K562 (cell line): ENCODE data around the gene EDA. TPM values are rescaled to one million over a fixed set of nuclear protein-coding genes. Genes with fewer than 3 reads are reported as not detected.

Source experiments
- ARNT ChIP-seq, 2 experiments: fragments of 450-650 bp; IDR thresholded peaks; 2 replicates each; pipeline ENCODE4 v1.6.1; 2016; ENCODE audit warnings: mild to moderate bottlenecking in 1 of 2
- MYBL2 ChIP-seq, 2 experiments: fragments of 450-650 bp in 1 of 2; sonication (generic) in 1 of 2; formaldehyde crosslinking in 1 of 2; IDR thresholded peaks; 2 replicates each; pipeline versions ENCODE4 v1.6.1 to v1.8.1; 2017 to 2022; ENCODE audit warnings: borderline replicate concordance in 1 of 2, inconsistent platforms in 1 of 2, low read depth in 1 of 2, mild to moderate bottlenecking in 1 of 2, missing genetic modification reagents in 1 of 2, moderate library complexity in 1 of 2
- REST ChIP-seq, 2 experiments: fragments of 450-650 bp; formaldehyde crosslinking in 1 of 2; IDR thresholded peaks; 2 replicates each; pipeline versions ENCODE4 v1.4.0 to v1.6.1; 2014 to 2020; ENCODE audit warnings: mild to moderate bottlenecking in 2 of 2, borderline replicate concordance in 1 of 2, low read depth in 1 of 2
- RHOXF2B ChIP-seq: fragments of 250-450 bp; sonication (Bioruptor Pico); conservative IDR thresholded peaks from 2 replicates; pipeline ENCODE4 v1.5.1; 2021
- TCF15 ChIP-seq: fragments of 250-450 bp; sonication (Bioruptor Pico); IDR thresholded peaks from 2 replicates; pipeline ENCODE4 v1.8.0; 2022; ENCODE audit warnings: moderate library complexity, mild to moderate bottlenecking, inconsistent platforms
- THAP12 ChIP-seq: fragments of 250-450 bp; sonication (Bioruptor Pico); IDR thresholded peaks from 2 replicates; pipeline ENCODE4 v1.9.0; 2021; ENCODE audit warnings: mild to moderate bottlenecking, inconsistent platforms
- polyA plus RNA-seq, 8 experiments: library from polyadenylated mRNA; depleted of rRNA in 4 of 8; stranded (reverse) in 5 of 8; unstranded in 3 of 8; fragments of >200 nt; fragmentation: Nextera tagmentation in 2 of 8; fragmentation: Illumina TruSeq in 1 of 8; extraction: Ambion mirVana in 2 of 8; extraction: Trizol in 1 of 8; gene quantifications; 2 replicates each; pipeline versions ENCODE4 v1.2.1 to v1.2.3, GENCODE V29; 2011 to 2014; ENCODE audit warnings: inconsistent platforms in 1 of 8, missing spikeins in 1 of 8
- total RNA-seq, 7 experiments: library from RNA; depleted of rRNA in 6 of 7; stranded (reverse); fragments of >200 nt in 6 of 7; fragmentation: Illumina TruSeq in 2 of 7; extraction: Trizol in 2 of 7; gene quantifications; 2 replicates each; pipeline versions ENCODE4 v1.2.1 to v1.2.3, GENCODE V29; 2011 to 2021; ENCODE audit warnings: low replicate concordance in 1 of 7

Gene EDA
- total and polyA plus RNA-seq, 9 of the 15 experiments (the other 6 are each of a cell fraction or from before 2014, with no cell fraction given) = 0.03 to 0.40 (median 0.07) TPM

GRCh38 chrX:69600182-69600581 lies 15.7 kb upstream of the EDA start (continued):
- TF ChIP-seq TCF15 (CRISPR knock-in tag) = no peak
- TF ChIP-seq RHOXF2B = no peak
- no peak for TF ChIP-seq THAP12
- no peak for TF ChIP-seq REST (IDR thresholded peaks at IDR 0.05; ENCODE audit: borderline replicate concordance)
- TF ChIP-seq REST (CRISPR knock-in tag; IDR thresholded peaks at IDR 0.05; ENCODE audit: low read depth) = no peak
- TF ChIP-seq MYBL2 (IDR thresholded peaks at IDR 0.05; ENCODE audit: low read depth) = no peak
- TF ChIP-seq MYBL2 (CRISPR knock-in tag; IDR thresholded peaks at IDR 0.05; ENCODE audit: borderline replicate concordance) = no peak
- TF ChIP-seq ARNT (IDR thresholded peaks at IDR 0.05) = no peak
